PFSK-1 (cell line): ENCODE measurements around the gene KCNMA1.

Experiments used
- FOXP2 ChIP-seq: optimal IDR thresholded peaks from 2 replicates; pipeline ENCODE3; 2011; ENCODE audit warnings: borderline replicate concordance, control low read depth, inconsistent platforms; ENCODE audit not compliant: insufficient read depth; ENCODE audit errors: extremely low read length, extremely low read depth
- POLR2AphosphoS5 ChIP-seq: IDR thresholded peaks from 2 replicates; pipeline ENCODE4 v1.6.1; 2012; ENCODE audit warnings: low read depth, mild to moderate bottlenecking, control low read depth, low read length, moderate library complexity
- REST ChIP-seq, 2 experiments: IDR thresholded peaks; 2 replicates each; pipeline versions ENCODE4 v1.6.1 to v1.8.0; 2011 to 2012; ENCODE audit warnings: low read depth in 2 of 2, low read length in 2 of 2, control low read depth in 1 of 2, inconsistent platforms in 1 of 2, mild to moderate bottlenecking in 1 of 2, moderate library complexity in 1 of 2; ENCODE audit not compliant: insufficient read depth in 1 of 2
- SIN3A ChIP-seq: IDR thresholded peaks from 2 replicates; pipeline ENCODE4 v1.6.1; 2012; ENCODE audit warnings: mild to moderate bottlenecking, low read length, moderate library complexity, borderline replicate concordance; ENCODE audit not compliant: insufficient read depth
- TAF1 ChIP-seq: IDR thresholded peaks from 2 replicates; pipeline ENCODE4 v1.6.1; 2012; ENCODE audit warnings: low read length, control low read depth, borderline replicate concordance; ENCODE audit not compliant: insufficient read depth

Gene KCNMA1

GRCh38 chr10:77308084-77308732 is 329.4 kb downstream of the KCNMA1 start:
- TF ChIP-seq SIN3A (no peak), REST (IDR thresholded peaks at IDR 0.05; ENCODE audit: insufficient read depth in 1 of 2, low read depth in 2 of 2, low read length in 2 of 2) (no peak), TAF1 (no peak), FOXP2 (no peak), POLR2AphosphoS5 (no peak)

- TF ChIP-seq FOXP2: no peak
- TF ChIP-seq TAF1: no peak
- no peak for TF ChIP-seq REST (IDR thresholded peaks at IDR 0.05; ENCODE audit: insufficient read depth in 1 of 2, low read depth in 2 of 2, low read length in 2 of 2)
- TF ChIP-seq SIN3A: no peak
- no peak for TF ChIP-seq POLR2AphosphoS5
Observed at GRCh38 chr10:77306666-77307065, 330.9 kb downstream of the KCNMA1 start.

GRCh38 chr10:77305650-77306632 is 331.7 kb downstream of the KCNMA1 start:
- TF ChIP-seq TAF1 (no peak), REST (IDR thresholded peaks at IDR 0.05; ENCODE audit: insufficient read depth in 1 of 2, low read depth in 2 of 2, low read length in 2 of 2) (no peak), POLR2AphosphoS5 (no peak), SIN3A (no peak), FOXP2 (no peak)

GRCh38 chr10:77304192-77304591 is 333.4 kb downstream of the KCNMA1 start:
- TF ChIP-seq FOXP2 (no peak), SIN3A (no peak)

- TF ChIP-seq REST (IDR thresholded peaks at IDR 0.05; ENCODE audit: insufficient read depth in 1 of 2, low read depth in 2 of 2, low read length in 2 of 2) (no peak), SIN3A (no peak), FOXP2 (no peak), TAF1 (no peak), POLR2AphosphoS5 (no peak)
Observed at GRCh38 chr10:77301305-77301730, 336.3 kb downstream of the KCNMA1 start.
